Measurements from ENCODE around the gene BUD31.
"Not testable (repeated sequence)": the region's sequence is repeated elsewhere in the genome, so short reads cannot be mapped to it uniquely, and the experiment has no call there.

Gene BUD31

GRCh38 chr7:99408379-99409191 lies at the start of gene BUD31, which contains the start of gene PDAP1:
Gene BUD31 (plus strand): TSS chr7:99408969. CDS start chr7:99411093, 2,124 bp downstream.
Gene PDAP1 (minus strand): TSS chr7:99408597. CDS start chr7:99408548, 49 bp downstream.
- peak; percentile 81 to 86 (median 84) for DNase-seq

- DNase-seq: no peak
These were observed 49.2 kb upstream of the BUD31 start for GRCh38 chr7:99359465-99360154.

- no peak for DNase-seq
These were observed 46.0 kb upstream of the BUD31 start for GRCh38 chr7:99362801-99363200.

- DNase-seq: no peak
These were observed 45.5 kb upstream of the BUD31 start for GRCh38 chr7:99363286-99363685.

- DNase-seq: peak; percentile 21 to 52 (median 33)
These were observed 43.2 kb upstream of the BUD31 start for GRCh38 chr7:99365318-99366141.

- DNase-seq: no peak
These were observed 42.1 kb upstream of the BUD31 start for GRCh38 chr7:99366646-99367045.

- DNase-seq: no peak
These were observed 39.9 kb upstream of the BUD31 start for GRCh38 chr7:99368750-99369389.

- no peak for DNase-seq
These were observed 38.9 kb upstream of the BUD31 start for GRCh38 chr7:99369767-99370391.

- DNase-seq: no peak
These were observed 37.3 kb upstream of the BUD31 start for GRCh38 chr7:99371376-99371920.

- DNase-seq: no peak
These were observed 36.3 kb upstream of the BUD31 start for GRCh38 chr7:99372275-99373090.

- no peak for DNase-seq
These were observed 35.4 kb upstream of the BUD31 start for GRCh38 chr7:99373091-99374066.

GRCh38 chr7:99374111-99375064 lies 34.4 kb upstream of the BUD31 start, which contains the start of gene ARPC1B:
Gene ARPC1B (plus strand): TSS chr7:99374730. CDS start chr7:99385715, 10,985 bp downstream.
- peak; percentile 75 to 80 (median 78) for DNase-seq

- peak in 3 of 4 experiments; percentile 29 to 47 (median 34) for DNase-seq
These were observed 33.5 kb upstream of the BUD31 start for GRCh38 chr7:99375070-99375807.

- DNase-seq: no peak
These were observed 29.7 kb upstream of the BUD31 start for GRCh38 chr7:99379043-99379577.

GRCh38 chr7:99379693-99380031 lies 29.1 kb upstream of the BUD31 start:
- DNase-seq: not testable (repeated sequence)

GRCh38 chr7:99380032-99380822 lies 28.5 kb upstream of the BUD31 start:
- DNase-seq: no peak

Measured in activated CD4-positive, CD25-positive, alpha-beta regulatory T cell (primary cell).